Tibial nerve (tissue), 3 donors: ENCODE results near the gene PCNX2.

Experiments used
- CTCF ChIP-seq, 5 experiments: fragments of 200-600 bp in 3 of 5; fragments of 450-650 bp in 2 of 5; sonication (generic) in 3 of 5; IDR thresholded peaks; one replicate each; pipeline ENCODE4 v1.5.1; 2016 to 2019; ENCODE audit warnings: antibody characterized with exemption in 5 of 5, mild to moderate bottlenecking in 3 of 5, moderate library complexity in 2 of 5
- POLR2A ChIP-seq, 2 donors: fragments of 450-650 bp; IDR thresholded peaks; one replicate each; pipeline ENCODE4 v1.6.1; 2017; ENCODE audit warnings: antibody characterized with exemption in 2 of 2, mild to moderate bottlenecking in 2 of 2, moderate library complexity in 2 of 2

DNA sequence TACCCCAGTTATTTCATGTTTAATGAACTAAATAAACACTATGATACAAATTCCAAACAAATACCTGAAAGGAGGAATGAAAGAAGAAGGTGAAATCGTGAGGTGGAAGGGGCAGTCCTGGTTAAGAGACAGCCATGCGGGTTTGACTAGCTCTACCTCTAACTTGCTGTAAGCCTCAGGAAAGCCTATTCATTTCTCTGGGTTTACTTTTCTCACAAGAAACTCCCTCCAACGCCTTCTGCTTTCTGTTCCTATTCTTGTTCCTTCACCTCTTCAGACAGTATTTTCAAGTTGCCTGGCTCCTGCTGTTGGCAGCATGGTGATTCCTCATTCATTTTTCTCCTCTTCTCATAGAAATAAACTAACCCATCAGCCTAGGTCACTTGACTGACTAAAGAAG lies 252.7 kb downstream of the PCNX2 start:
- TF ChIP-seq CTCF (IDR thresholded peaks at IDR 0.05): no peak
- TF ChIP-seq POLR2A (IDR thresholded peaks at IDR 0.05): no peak
